Activated B cell treated with CpG ODN at 0.5 μM for 24 hours (primary cell): Measurements from ENCODE around the gene PPP1R3E. TPM values are rescaled to one million over a fixed set of nuclear protein-coding genes. Genes with fewer than 3 reads are reported as not detected.

ENCODE experiments used
- ATAC-seq: fragments of 200-7000 bp; cut with Tn5 transposase; one replicate; pipeline ENCODE4 v1.10.0; 2021; ENCODE audit warnings: low read depth, mild to moderate bottlenecking, moderate library complexity
- CTCF ChIA-PET: fragments of 350-600 bp; sonication (Branson Sonifier 250); formaldehyde crosslinking; loops from one replicate; lab custom pipeline; 2021; ENCODE audit warnings: antibody characterized with exemption; lab: Charles Lee
- POLR2A ChIA-PET: fragments of 350-600 bp; sonication (Branson Sonifier 250); formaldehyde crosslinking; loops from one replicate; lab custom pipeline; 2021; ENCODE audit warnings: antibody characterized with exemption; lab: Charles Lee
- DNase-seq: peaks from one replicate; pipeline ENCODE4 v3.0.0; 2022
- H3K27ac Mint-ChIP-seq: one replicate; pipeline ENCODE4 v1.8.0; 2020; ENCODE audit warnings: mixed read lengths
- H3K27me3 Mint-ChIP-seq: one replicate; pipeline ENCODE4 v1.8.0; 2021; ENCODE audit warnings: mixed read lengths
- H3K36me3 Mint-ChIP-seq: one replicate; pipeline ENCODE4 v1.8.0; 2021; ENCODE audit warnings: low read depth, mixed read lengths
- H3K4me1 Mint-ChIP-seq: one replicate; pipeline ENCODE4 v1.8.0; 2021; ENCODE audit warnings: mixed read lengths
- H3K4me3 Mint-ChIP-seq: one replicate; pipeline ENCODE4 v1.8.0; 2020; ENCODE audit warnings: mild to moderate bottlenecking, mixed read lengths
- H3K9me3 Mint-ChIP-seq: one replicate; pipeline ENCODE4 v1.8.0; 2020; ENCODE audit warnings: mixed read lengths
- CTCF ChIP-seq: fragments of 200-600 bp; IDR thresholded peaks from one replicate; pipeline ENCODE4 v1.8.0; 2022; ENCODE audit warnings: antibody characterized with exemption, mild to moderate bottlenecking
- intact Hi-C: fragments of 100-400 bp; cut with micrococcal nuclease; formaldehyde crosslinking; loops from one replicate; pipeline ENCODE4 v1.15.1; 2024
- total RNA-seq: library from RNA; stranded (reverse); gene quantifications from 2 replicates; pipeline ENCODE4 v1.2.3, GENCODE V29; 2022

PPP1R3E gene
- total RNA-seq, 1 donor from 2014 or later, result 28.9 TPM

DNA sequence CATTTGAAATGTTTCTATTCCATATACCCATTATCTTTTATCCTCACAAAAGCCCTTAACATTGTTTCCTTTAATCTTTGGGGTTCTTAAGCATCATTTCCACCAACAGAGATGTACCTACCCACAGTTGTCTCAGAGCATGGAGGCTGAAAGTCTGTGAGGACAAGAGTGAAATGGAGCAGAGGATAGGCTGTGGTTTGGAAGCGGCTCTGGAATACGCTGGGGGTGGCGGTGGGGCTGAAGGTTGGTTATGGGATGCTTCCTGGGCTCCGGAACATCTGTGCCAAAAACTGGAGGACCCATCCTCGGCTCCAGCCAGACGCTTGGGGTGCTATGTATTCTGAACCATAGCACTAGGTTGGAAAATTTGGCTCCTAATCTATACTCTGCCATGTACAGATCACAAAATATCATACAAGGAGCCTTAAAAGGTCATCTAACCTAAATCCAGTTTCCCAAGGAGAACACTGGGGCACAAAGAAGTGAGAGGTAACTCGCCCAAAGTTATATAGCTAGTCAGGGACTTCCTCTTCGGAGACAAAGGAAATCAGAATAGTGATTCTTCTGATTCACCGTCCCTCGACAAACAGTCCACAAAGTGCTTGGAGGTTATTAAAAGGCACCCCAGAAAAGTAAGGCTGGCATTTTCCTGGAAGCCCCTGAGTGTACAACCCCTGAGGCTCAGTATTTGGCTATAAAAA, 2.5 kb downstream of the PPP1R3E start:
- ChIA-PET POLR2A (interaction anchor here (0.6 to 14.2 kb wide), 12 partner anchors 11 to 743 kb away, joined by 3 to 339 read pairs (median 6); partner anchors contain the start of genes ACIN1, C14orf119, HOMEZ and PABPN1), CTCF (interaction anchor here (1.4 to 3.6 kb wide), 4 partner anchors 14 to 179 kb away, joined by 5 to 38 read pairs (median 10); partner anchors contain the start of genes HOMEZ and PABPN1)
- ATAC-seq, result no peak
- no peak for DNase-seq
- no peak for TF ChIP-seq CTCF
- Mint-ChIP-seq H3K4me3 (peak overlapping the region; percentile 90), H3K36me3 (peaks cover 27% of the 10 kb centered on the region), H3K27ac (peak overlapping the region; percentile 90), H3K9me3 (no peaks in the 10 kb centered on the region), H3K27me3 (no peaks in the 10 kb centered on the region), H3K4me1 (peaks cover 27% of the 10 kb centered on the region)
- intact Hi-C loops, result loop anchor here (1.0 to 10.0 kb wide), 11 partner anchors 35 to 1993 kb away; partner anchors contain the start of genes CHMP4A, OXA1L and RBM23

GRCh38 chr14:23299211-23299957, 3.3 kb downstream of the PPP1R3E start:
- DNase-seq, result no peak
- Mint-ChIP-seq H3K27me3 (no peaks in the 10 kb centered on the region), H3K36me3 (peaks cover 27% of the 10 kb centered on the region), H3K27ac (peak overlapping the region; percentile 26), H3K4me3 (peak overlapping the region; percentile 17), H3K9me3 (no peaks in the 10 kb centered on the region), H3K4me1 (peaks cover 31% of the 10 kb centered on the region)
- ChIA-PET POLR2A (interaction anchor here (0.6 to 14.2 kb wide), 5 partner anchors 10 to 234 kb away, joined by 5 to 339 read pairs (median 11); partner anchors contain the start of genes HOMEZ and PABPN1), CTCF (interaction anchor here (0.5 to 1.4 kb wide), 2 partner anchors 81 to 178 kb away, joined by 3 to 5 read pairs; no protein-coding TSS in a partner anchor)
- intact Hi-C loops, result loop anchor here (1.0 to 5.0 kb wide), 2 partner anchors 34 to 222 kb away; no protein-coding TSS in a partner anchor
- TF ChIP-seq CTCF, result no peak
- no peak for ATAC-seq

- no peak for TF ChIP-seq CTCF
- CTCF ChIA-PET, result interaction anchor here (1.8 kb wide), 1 partner anchor 177 kb away, joined by 9 read pairs; no protein-coding TSS in a partner anchor
- peaks cover 28% of the 10 kb centered on the region for H3K4me1 Mint-ChIP-seq
- H3K36me3 Mint-ChIP-seq, result peaks cover 27% of the 10 kb centered on the region
- POLR2A ChIA-PET, result interaction anchor here (1.0 to 1.5 kb wide), 2 partner anchors 9 to 12 kb away, joined by 3 to 7 read pairs; partner anchors contain the start of genes BCL2L2 and HOMEZ
- DNase-seq, result no peak
- intact Hi-C loops, result loop anchor here (5.0 kb wide), 1 partner anchor 220 kb away; no protein-coding TSS in a partner anchor
- no peaks in the 10 kb centered on the region for H3K27me3 Mint-ChIP-seq
- no peaks in the 10 kb centered on the region for H3K9me3 Mint-ChIP-seq
- ATAC-seq, result no peak
- H3K27ac Mint-ChIP-seq, result no peak overlapping the region
- no peak overlapping the region for H3K4me3 Mint-ChIP-seq
Observed at GRCh38 chr14:23297611-23298277, 4.9 kb downstream of the PPP1R3E start.

DNA sequence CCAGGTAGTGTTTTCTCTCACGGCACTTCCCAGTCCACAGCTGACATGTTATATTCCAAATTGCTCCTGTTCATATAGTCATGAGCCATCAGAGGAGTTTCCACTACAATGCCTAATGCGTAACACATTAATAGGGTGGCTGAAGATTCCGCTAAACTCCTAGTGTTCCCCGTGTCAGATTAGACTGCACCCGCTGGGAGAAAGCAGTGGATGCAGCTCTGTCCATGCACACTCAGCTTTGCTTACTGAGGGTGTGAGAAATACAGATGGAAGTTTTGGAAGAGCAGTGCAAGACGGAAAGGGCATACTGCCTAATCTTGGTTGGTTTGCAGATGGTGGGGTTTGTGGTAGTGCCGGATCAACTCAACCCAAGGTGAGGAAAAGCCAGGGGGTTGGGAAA, 5.6 kb downstream of the PPP1R3E start:
- no peak for ATAC-seq
- no peak for DNase-seq
- no peak overlapping the region for H3K27ac Mint-ChIP-seq
- H3K9me3 Mint-ChIP-seq, result no peaks in the 10 kb centered on the region
- ChIA-PET POLR2A (interaction anchor here (1.0 to 1.5 kb wide), 3 partner anchors 10 to 24 kb away, joined by 3 to 7 read pairs (median 3); partner anchors contain the start of genes BCL2L2, HOMEZ and PABPN1), CTCF (interaction anchor here (0.8 to 2.4 kb wide), 4 partner anchors 10 to 176 kb away, joined by 3 to 14 read pairs (median 6); partner anchors contain the start of genes HOMEZ and PABPN1)
- no peak overlapping the region for H3K4me3 Mint-ChIP-seq
- H3K36me3 Mint-ChIP-seq, result peaks cover 24% of the 10 kb centered on the region
- H3K4me1 Mint-ChIP-seq, result peaks cover 25% of the 10 kb centered on the region
- intact Hi-C loops, result loop anchor here (5.0 kb wide), 1 partner anchor 220 kb away; no protein-coding TSS in a partner anchor
- H3K27me3 Mint-ChIP-seq, result no peaks in the 10 kb centered on the region
- TF ChIP-seq CTCF, result no peak
